ENCODE data around the gene ITFG1. TPM values are rescaled to one million over a fixed set of nuclear protein-coding genes. Genes with fewer than 3 reads are reported as not detected.

Gene ITFG1
- total and polyA plus RNA-seq, 7 donors: 12.0 to 59.3 (median 36.0) TPM

GRCh38 chr16:47386201-47386718 lies 74.6 kb downstream of the ITFG1 start:
- DNase-seq: no peak
- WGBS, 2 donors: 95 to 97% methylated on average over 5 of the region's 5 CpGs
- TF ChIP-seq POLR2AphosphoS5 (IDR thresholded peaks at IDR 0.05): no peak
- TF ChIP-seq CTCF (IDR thresholded peaks at IDR 0.05): no peak
- TF ChIP-seq POLR2A (IDR thresholded peaks at IDR 0.05): no peak
- TF ChIP-seq EP300 (IDR thresholded peaks at IDR 0.05): no peak
- H3K4me3 ChIP-seq: no peak overlapping the region
- H3K27ac ChIP-seq: no peak overlapping the region
- H3K9me3 ChIP-seq: no peaks in the 10 kb centered on the region
- H3K27me3 ChIP-seq: no peaks in the 10 kb centered on the region
- peaks cover 0 to 7% (median 4%) of the 10 kb centered on the region in 4 donors for H3K4me1 ChIP-seq
- H3K36me3 ChIP-seq: no peaks in the 10 kb centered on the region
- intact Hi-C loops (cut with DNase I): no loop called here

DNA sequence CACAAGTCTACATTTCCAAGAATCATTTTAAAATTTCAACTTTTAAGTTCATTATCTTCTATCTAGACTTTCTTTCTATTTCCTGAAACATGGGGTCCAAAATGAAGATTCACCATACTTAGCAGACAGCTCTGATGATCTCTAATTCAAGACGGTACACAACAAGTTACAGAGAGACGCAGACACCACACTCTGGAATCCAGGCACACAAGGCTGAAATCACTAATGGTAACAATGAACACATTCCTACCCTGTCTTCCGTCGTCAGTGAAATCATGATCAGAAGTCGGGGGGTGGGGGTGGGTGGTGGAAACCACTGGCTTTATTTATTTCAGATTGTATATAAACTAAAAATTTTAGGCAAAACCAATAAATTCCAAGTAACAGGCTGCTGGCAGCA lies 78.5 kb downstream of the ITFG1 start:
- Histone ChIP-seq H3K27ac (no peak overlapping the region), H3K4me1 (peaks cover 0 to 5% (median under 1%) of the 10 kb centered on the region in 4 donors), H3K9me3 (no peaks in the 10 kb centered on the region), H3K36me3 (no peaks in the 10 kb centered on the region), H3K27me3 (no peaks in the 10 kb centered on the region), H3K4me3 (no peak overlapping the region)
- intact Hi-C loops (cut with DNase I): no loop called here
- TF ChIP-seq CTCF (IDR thresholded peaks at IDR 0.05): no peak
- TF ChIP-seq POLR2A (IDR thresholded peaks at IDR 0.05): no peak
- no peak for TF ChIP-seq POLR2AphosphoS5 (IDR thresholded peaks at IDR 0.05)
- no peak for TF ChIP-seq EP300 (IDR thresholded peaks at IDR 0.05)
- 89 to 95% methylated on average over 5 of the region's 5 CpGs for WGBS, 2 donors
- no peak for DNase-seq

GRCh38 chr16:47377154-47377553 lies 83.7 kb downstream of the ITFG1 start:
- no peak for DNase-seq
- no peaks in the 10 kb centered on the region for H3K4me1 ChIP-seq
- H3K36me3 ChIP-seq: peaks cover 0 to 12% (median 2%) of the 10 kb centered on the region in 4 donors
- no peaks in the 10 kb centered on the region for H3K9me3 ChIP-seq
- intact Hi-C loops (cut with DNase I): no loop called here
- H3K4me3 ChIP-seq: no peak overlapping the region
- H3K27me3 ChIP-seq: no peaks in the 10 kb centered on the region
- H3K27ac ChIP-seq: no peak overlapping the region
- 86 to 87% methylated on average over 3 of the region's 3 CpGs for WGBS, 2 donors
- TF ChIP-seq EP300 (IDR thresholded peaks at IDR 0.05) (no peak), CTCF (IDR thresholded peaks at IDR 0.05) (no peak), POLR2A (IDR thresholded peaks at IDR 0.05) (no peak), POLR2AphosphoS5 (IDR thresholded peaks at IDR 0.05) (no peak)

DNA sequence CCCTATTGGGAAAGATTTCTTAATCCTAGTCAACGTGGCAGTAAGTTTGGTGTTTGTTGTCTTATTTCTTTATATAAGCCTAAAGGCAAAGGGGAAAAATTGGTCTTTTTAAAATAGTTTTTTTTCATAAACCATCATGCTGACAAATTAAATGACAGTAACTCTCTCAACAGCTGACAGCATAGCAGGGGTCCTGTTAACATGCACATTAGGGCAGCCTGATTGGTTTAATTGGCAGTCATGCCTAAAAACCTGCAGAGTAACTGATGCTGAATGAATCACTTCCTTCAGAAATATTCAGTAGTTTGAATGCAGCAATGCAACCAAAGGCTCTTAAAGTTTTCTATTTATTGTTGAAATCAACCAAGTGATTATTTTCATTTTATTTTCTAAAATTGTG lies 85.4 kb downstream of the ITFG1 start:
- intact Hi-C loops (cut with DNase I): no loop called here
- Histone ChIP-seq H3K36me3 (peaks cover 0 to 17% (median 7%) of the 10 kb centered on the region in 4 donors), H3K27me3 (no peaks in the 10 kb centered on the region), H3K9me3 (no peaks in the 10 kb centered on the region), H3K4me3 (no peak overlapping the region), H3K27ac (no peak overlapping the region), H3K4me1 (no peaks in the 10 kb centered on the region)
- no peak for DNase-seq
- no peak for TF ChIP-seq EP300 (IDR thresholded peaks at IDR 0.05)
- TF ChIP-seq POLR2A (IDR thresholded peaks at IDR 0.05): no peak
- WGBS, 2 donors: 95% methylated on average over 1 of the region's 1 CpG

GRCh38 chr16:47374629-47375028 lies 86.2 kb downstream of the ITFG1 start:
- H3K27me3 ChIP-seq: no peaks in the 10 kb centered on the region
- no peaks in the 10 kb centered on the region for H3K4me1 ChIP-seq
- H3K36me3 ChIP-seq: peaks cover 0 to 17% (median 8%) of the 10 kb centered on the region in 4 donors
- intact Hi-C loops (cut with DNase I): no loop called here
- H3K4me3 ChIP-seq: no peak overlapping the region
- 96 to 97% methylated on average over 3 of the region's 3 CpGs for WGBS, 2 donors
- no peak overlapping the region for H3K27ac ChIP-seq
- no peak for TF ChIP-seq EP300 (IDR thresholded peaks at IDR 0.05)
- TF ChIP-seq POLR2A (IDR thresholded peaks at IDR 0.05): no peak
- TF ChIP-seq POLR2AphosphoS5 (IDR thresholded peaks at IDR 0.05): no peak
- no peak for TF ChIP-seq CTCF (IDR thresholded peaks at IDR 0.05)
- no peaks in the 10 kb centered on the region for H3K9me3 ChIP-seq
- DNase-seq: no peak
